SK-N-SH treated with all-trans-retinoic acid at 6 μM for 48 hours (cell line): ENCODE results near the gene PAX5.

ENCODE experiments used
- ATAC-seq: fragments of 200-7000 bp; cut with Tn5 transposase; 3 replicates; pipeline ENCODE4 v1.9.1; 2020; ENCODE audit warnings: mild to moderate bottlenecking, moderate library complexity
- ARNTL ChIP-seq: fragments of 450-650 bp; formaldehyde crosslinking; IDR thresholded peaks from 2 replicates; pipeline ENCODE4 v1.5.0; 2020; ENCODE audit warnings: low read depth, mild to moderate bottlenecking, moderate library complexity, borderline replicate concordance
- BACH2 ChIP-seq: fragments of 250-450 bp; sonication (Bioruptor Pico); IDR thresholded peaks from 2 replicates; pipeline ENCODE4 v1.9.0; 2021; ENCODE audit warnings: mild to moderate bottlenecking, borderline replicate concordance
- CSDC2 ChIP-seq: fragments of 250-450 bp; sonication (Bioruptor Pico); IDR thresholded peaks from 2 replicates; pipeline ENCODE4 v1.5.0; 2020; ENCODE audit warnings: mild to moderate bottlenecking, moderate library complexity
- GLIS3 ChIP-seq: fragments of 250-450 bp; sonication (Bioruptor Pico); IDR thresholded peaks from 2 replicates; pipeline ENCODE4 v1.5.0; 2020; ENCODE audit warnings: mild to moderate bottlenecking, moderate library complexity
- OSR1 ChIP-seq: fragments of 250-450 bp; sonication (Bioruptor Pico); IDR thresholded peaks from 2 replicates; pipeline ENCODE4 v1.8.0; 2022; ENCODE audit warnings: moderate library complexity, mild to moderate bottlenecking, inconsistent platforms
- PPARA ChIP-seq: fragments of 250-450 bp; sonication (Bioruptor Pico); IDR thresholded peaks from 2 replicates; pipeline ENCODE4 v1.5.0; 2020; ENCODE audit warnings: mild to moderate bottlenecking, borderline replicate concordance
- RARB ChIP-seq: fragments of 250-450 bp; sonication (Bioruptor Pico); IDR thresholded peaks from 2 replicates; pipeline ENCODE4 v1.8.0; 2021; ENCODE audit warnings: mild to moderate bottlenecking, moderate library complexity
- TCF4 ChIP-seq: fragments of 250-450 bp; sonication (Bioruptor Pico); IDR thresholded peaks from 2 replicates; pipeline ENCODE4 v1.8.0; 2021; ENCODE audit warnings: mild to moderate bottlenecking, moderate library complexity, borderline replicate concordance
- TOX ChIP-seq: fragments of 250-450 bp; sonication (Bioruptor Pico); IDR thresholded peaks from 2 replicates; pipeline ENCODE4 v1.8.0; 2021; ENCODE audit warnings: mild to moderate bottlenecking, moderate library complexity, borderline replicate concordance
- ZFP3 ChIP-seq: fragments of 250-450 bp; sonication (Bioruptor Pico); IDR thresholded peaks from 2 replicates; pipeline ENCODE4 v1.5.0; 2020; ENCODE audit warnings: mild to moderate bottlenecking, moderate library complexity
- ZFP30 ChIP-seq: fragments of 450-650 bp; formaldehyde crosslinking; IDR thresholded peaks from 2 replicates; pipeline ENCODE4 v1.5.0; 2022; ENCODE audit warnings: mild to moderate bottlenecking, moderate library complexity
- ZNF8 ChIP-seq: fragments of 450-650 bp; formaldehyde crosslinking; IDR thresholded peaks from 2 replicates; pipeline ENCODE4 v1.5.0; 2020; ENCODE audit warnings: mild to moderate bottlenecking, moderate library complexity
- TF ChIP-seq, protein P1 (sequence below): fragments of 250-450 bp; sonication (Bioruptor Pico); IDR thresholded peaks from 2 replicates; pipeline ENCODE4 v1.5.0; 2020; ENCODE audit warnings: mild to moderate bottlenecking, moderate library complexity
- TF ChIP-seq, protein P2 (sequence below): fragments of 250-450 bp; sonication (Bioruptor Pico); IDR thresholded peaks from 2 replicates; pipeline ENCODE4 v1.8.0; 2020; ENCODE audit warnings: mild to moderate bottlenecking, moderate library complexity, borderline replicate concordance
- TF ChIP-seq, protein P3 (sequence below): fragments of 250-450 bp; sonication (Bioruptor Pico); IDR thresholded peaks from 2 replicates; pipeline ENCODE4 v1.5.1; 2020; ENCODE audit warnings: low read depth, mild to moderate bottlenecking, moderate library complexity
- TF ChIP-seq, protein P4 (sequence below): fragments of 250-450 bp; sonication (Bioruptor Pico); IDR thresholded peaks from 2 replicates; pipeline ENCODE4 v1.5.1; 2021; ENCODE audit warnings: mild to moderate bottlenecking, moderate library complexity

The PAX5 gene

DNA sequence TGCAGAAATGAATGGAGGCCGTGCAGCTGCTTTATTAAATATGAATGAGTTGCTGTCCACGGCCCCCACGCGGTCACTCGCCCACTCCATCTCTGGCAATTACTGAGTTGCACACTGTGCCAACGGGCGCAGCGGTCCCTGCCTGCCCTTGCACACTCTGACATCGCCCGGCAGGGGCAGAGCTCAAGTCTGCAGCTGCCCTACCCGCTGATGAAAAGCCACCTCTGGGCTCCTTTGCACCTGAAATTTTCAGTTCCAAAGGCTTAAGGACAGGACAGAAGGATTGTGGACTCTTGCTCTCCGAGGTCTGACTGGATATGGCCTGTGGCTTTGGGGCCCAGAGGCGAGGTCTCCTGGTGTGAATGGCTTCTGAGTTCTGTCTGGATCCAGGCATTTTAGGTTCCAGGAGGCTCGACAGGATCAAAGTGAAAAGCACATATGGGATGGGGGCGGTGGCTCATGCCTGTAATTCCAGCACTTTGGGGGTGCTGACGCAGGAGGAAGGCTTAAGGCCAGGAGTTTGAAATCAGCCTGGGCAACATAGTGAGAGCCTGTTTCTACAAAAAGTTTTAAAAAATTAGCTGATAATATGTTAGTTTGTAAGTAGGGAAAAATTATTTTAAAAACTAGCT is 201.8 kb downstream of the PAX5 start:
- no peak for ATAC-seq
- TF ChIP-seq TOX (CRISPR knock-in tag) (no peak), ARNTL (no peak), PPARA (CRISPR knock-in tag) (no peak), GLIS3 (CRISPR knock-in tag) (no peak), RARB (CRISPR knock-in tag) (no peak), CSDC2 (CRISPR knock-in tag) (no peak), TCF4 (CRISPR knock-in tag) (no peak)
- TF ChIP-seq, protein P1, sequence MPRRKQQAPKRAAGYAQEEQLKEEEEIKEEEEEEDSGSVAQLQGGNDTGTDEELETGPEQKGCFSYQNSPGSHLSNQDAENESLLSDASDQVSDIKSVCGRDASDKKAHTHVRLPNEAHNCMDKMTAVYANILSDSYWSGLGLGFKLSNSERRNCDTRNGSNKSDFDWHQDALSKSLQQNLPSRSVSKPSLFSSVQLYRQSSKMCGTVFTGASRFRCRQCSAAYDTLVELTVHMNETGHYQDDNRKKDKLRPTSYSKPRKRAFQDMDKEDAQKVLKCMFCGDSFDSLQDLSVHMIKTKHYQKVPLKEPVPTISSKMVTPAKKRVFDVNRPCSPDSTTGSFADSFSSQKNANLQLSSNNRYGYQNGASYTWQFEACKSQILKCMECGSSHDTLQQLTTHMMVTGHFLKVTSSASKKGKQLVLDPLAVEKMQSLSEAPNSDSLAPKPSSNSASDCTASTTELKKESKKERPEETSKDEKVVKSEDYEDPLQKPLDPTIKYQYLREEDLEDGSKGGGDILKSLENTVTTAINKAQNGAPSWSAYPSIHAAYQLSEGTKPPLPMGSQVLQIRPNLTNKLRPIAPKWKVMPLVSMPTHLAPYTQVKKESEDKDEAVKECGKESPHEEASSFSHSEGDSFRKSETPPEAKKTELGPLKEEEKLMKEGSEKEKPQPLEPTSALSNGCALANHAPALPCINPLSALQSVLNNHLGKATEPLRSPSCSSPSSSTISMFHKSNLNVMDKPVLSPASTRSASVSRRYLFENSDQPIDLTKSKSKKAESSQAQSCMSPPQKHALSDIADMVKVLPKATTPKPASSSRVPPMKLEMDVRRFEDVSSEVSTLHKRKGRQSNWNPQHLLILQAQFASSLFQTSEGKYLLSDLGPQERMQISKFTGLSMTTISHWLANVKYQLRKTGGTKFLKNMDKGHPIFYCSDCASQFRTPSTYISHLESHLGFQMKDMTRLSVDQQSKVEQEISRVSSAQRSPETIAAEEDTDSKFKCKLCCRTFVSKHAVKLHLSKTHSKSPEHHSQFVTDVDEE (CRISPR knock-in tag), result no peak
- TF ChIP-seq, protein P2, sequence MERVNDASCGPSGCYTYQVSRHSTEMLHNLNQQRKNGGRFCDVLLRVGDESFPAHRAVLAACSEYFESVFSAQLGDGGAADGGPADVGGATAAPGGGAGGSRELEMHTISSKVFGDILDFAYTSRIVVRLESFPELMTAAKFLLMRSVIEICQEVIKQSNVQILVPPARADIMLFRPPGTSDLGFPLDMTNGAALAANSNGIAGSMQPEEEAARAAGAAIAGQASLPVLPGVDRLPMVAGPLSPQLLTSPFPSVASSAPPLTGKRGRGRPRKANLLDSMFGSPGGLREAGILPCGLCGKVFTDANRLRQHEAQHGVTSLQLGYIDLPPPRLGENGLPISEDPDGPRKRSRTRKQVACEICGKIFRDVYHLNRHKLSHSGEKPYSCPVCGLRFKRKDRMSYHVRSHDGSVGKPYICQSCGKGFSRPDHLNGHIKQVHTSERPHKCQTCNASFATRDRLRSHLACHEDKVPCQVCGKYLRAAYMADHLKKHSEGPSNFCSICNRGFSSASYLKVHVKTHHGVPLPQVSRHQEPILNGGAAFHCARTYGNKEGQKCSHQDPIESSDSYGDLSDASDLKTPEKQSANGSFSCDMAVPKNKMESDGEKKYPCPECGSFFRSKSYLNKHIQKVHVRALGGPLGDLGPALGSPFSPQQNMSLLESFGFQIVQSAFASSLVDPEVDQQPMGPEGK (CRISPR knock-in tag), result no peak
- TF ChIP-seq, protein P3, sequence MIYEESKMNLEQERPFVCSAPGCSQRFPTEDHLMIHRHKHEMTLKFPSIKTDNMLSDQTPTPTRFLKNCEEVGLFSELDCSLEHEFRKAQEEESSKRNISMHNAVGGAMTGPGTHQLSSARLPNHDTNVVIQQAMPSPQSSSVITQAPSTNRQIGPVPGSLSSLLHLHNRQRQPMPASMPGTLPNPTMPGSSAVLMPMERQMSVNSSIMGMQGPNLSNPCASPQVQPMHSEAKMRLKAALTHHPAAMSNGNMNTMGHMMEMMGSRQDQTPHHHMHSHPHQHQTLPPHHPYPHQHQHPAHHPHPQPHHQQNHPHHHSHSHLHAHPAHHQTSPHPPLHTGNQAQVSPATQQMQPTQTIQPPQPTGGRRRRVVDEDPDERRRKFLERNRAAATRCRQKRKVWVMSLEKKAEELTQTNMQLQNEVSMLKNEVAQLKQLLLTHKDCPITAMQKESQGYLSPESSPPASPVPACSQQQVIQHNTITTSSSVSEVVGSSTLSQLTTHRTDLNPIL (CRISPR knock-in tag), result no peak
- TF ChIP-seq, all 23 proteins: peak for 0

DNA sequence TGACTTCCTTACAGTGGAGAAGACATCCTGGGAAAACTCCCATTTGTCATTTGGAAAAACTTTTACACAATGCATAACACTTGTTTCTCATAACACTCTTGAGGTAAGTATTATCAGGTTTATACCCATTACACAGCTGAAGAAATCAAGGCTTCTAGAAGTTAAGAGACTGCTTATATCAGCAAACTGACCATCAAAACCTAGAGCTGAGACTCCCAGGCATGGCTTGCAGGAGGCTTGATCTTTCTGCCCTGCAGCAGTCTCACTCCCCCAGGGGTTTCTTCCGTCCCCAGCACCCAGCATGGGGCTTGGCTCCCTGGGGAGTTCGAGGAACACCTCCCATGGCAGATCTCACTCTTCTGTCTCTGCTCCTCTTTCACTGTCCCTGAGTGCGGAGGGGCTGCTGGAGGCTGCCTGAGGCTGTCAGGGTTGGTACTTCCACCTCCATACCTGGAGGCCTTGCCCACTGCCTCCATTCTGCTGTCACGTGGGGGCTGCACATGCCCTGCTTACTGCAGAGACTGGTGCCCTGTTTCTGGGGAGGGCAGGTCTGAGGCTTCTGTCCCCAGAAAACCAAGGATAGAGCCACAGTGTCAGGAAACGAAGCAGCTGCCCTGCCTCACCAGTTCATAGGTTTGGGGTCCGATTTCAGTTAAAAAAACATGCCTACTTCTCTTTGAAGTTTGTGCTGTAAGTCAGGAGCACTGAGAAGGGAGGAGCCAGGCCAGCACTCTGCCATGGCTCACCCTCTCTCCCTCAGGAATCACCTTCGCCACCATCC is 202.5 kb downstream of the PAX5 start:
- ATAC-seq, result no peak
- TF ChIP-seq, protein P3 (CRISPR knock-in tag), result no peak
- TF ChIP-seq TOX (CRISPR knock-in tag) (no peak), RARB (CRISPR knock-in tag) (no peak), ZFP3 (CRISPR knock-in tag) (no peak), BACH2 (CRISPR knock-in tag) (no peak), ZNF8 (CRISPR knock-in tag) (no peak)
- TF ChIP-seq, protein P2 (CRISPR knock-in tag), result no peak
- TF ChIP-seq, protein P4, sequence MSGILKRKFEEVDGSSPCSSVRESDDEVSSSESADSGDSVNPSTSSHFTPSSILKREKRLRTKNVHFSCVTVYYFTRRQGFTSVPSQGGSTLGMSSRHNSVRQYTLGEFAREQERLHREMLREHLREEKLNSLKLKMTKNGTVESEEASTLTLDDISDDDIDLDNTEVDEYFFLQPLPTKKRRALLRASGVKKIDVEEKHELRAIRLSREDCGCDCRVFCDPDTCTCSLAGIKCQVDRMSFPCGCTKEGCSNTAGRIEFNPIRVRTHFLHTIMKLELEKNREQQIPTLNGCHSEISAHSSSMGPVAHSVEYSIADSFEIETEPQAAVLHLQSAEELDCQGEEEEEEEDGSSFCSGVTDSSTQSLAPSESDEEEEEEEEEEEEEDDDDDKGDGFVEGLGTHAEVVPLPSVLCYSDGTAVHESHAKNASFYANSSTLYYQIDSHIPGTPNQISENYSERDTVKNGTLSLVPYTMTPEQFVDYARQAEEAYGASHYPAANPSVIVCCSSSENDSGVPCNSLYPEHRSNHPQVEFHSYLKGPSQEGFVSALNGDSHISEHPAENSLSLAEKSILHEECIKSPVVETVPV, result no peak

DNA sequence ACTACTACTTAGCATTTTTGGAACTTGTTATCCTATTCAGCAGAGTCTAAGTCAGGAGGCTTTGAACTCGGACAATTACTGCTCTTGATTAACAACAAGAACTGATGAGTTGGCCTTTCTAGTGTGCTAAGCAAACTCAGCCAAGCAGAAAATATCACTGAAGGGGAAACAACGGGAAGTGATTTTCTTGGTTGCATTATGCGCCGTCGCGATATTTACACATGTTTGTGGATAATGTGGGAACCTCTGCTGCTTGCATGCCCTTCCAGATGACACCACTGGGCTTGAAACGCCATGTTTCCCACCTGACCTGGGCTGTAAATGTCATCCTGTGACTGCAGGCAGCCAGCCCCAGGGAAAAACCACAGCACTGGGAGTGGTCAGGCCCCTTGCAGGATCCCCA is 205.5 kb downstream of the PAX5 start:
- no peak for TF ChIP-seq OSR1 (CRISPR knock-in tag)
- TF ChIP-seq ZFP30 (CRISPR knock-in tag), result no peak
- TF ChIP-seq RARB (CRISPR knock-in tag), result no peak
- TF ChIP-seq ZFP3 (CRISPR knock-in tag), result no peak
- TF ChIP-seq, protein P3 (CRISPR knock-in tag), result no peak
- no peak for ATAC-seq
